ENCODE results near the gene MYL7.

DNA sequence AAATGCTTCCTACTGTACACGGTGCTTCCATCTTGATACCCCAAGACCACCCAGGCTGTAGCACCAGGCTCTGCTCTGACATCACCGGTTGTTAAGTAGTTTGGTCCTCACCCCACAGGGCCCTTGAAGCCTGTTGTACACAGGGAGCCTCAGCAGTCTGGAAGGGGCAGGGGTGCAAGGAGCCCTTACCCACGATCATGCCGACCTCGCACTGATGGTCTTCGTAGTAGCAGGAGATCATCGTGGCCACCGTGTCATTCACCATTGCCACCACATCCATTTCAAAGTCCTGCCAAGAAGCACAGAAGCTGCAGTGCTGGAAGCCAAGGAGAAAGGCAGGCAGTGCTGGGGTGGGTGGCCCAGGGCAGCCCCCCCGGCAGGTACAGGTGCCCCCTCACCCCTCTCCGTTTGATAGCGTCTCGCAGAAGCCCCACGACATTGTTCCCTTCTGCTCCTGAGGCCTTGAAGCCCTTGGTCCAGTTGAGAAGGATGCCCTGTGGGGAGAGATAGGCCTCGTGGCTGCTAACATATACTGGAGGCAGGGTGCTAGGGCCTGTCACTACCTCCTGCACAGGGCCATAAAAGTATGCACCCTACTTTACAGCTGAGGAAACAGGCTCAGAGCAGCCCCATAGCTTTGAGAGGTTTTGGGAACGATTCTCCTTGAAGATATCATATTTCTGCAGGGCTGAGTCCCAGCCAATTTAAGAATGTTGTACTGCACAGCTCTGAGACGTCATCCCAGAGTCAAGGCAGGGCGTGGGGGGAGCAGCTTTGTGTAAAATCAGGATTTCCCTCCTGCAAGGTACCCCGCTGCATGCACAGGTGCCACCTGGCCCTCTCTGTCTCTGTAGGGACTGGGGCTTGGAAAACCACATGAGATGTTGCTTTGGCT, 8.7 kb upstream of the MYL7 start:
- TF ChIP-seq SUZ12 (IDR thresholded peaks at IDR 0.05; ENCODE audit: extremely low read depth, insufficient read depth, insufficient read length) (no peak), YY1 (IDR thresholded peaks at IDR 0.05; ENCODE audit: insufficient read depth, insufficient read length) (no peak), ZNF274 (IDR thresholded peaks at IDR 0.05; ENCODE audit: low read depth, low read length) (no peak)
